ENCODE measurements around the gene FAM78B.

Gene FAM78B

GRCh38 chr1:166159656-166160055, 7.1 kb downstream of the FAM78B start:
- DNase-seq = no peak

- DNase-seq = no peak
These were observed 10.1 kb downstream of the FAM78B start for GRCh38 chr1:166156674-166157073.

GRCh38 chr1:166155108-166155507, 11.7 kb downstream of the FAM78B start:
- DNase-seq = no peak

GRCh38 chr1:166153525-166154314, 13.1 kb downstream of the FAM78B start:
- DNase-seq = no peak

GRCh38 chr1:166152978-166153377, 13.8 kb downstream of the FAM78B start:
- no peak for DNase-seq

- DNase-seq = no peak
These were observed 15.0 kb downstream of the FAM78B start for GRCh38 chr1:166151804-166152203.

- no peak for DNase-seq
These were observed 21.3 kb downstream of the FAM78B start for GRCh38 chr1:166145499-166145898.

GRCh38 chr1:166141969-166142368, 24.8 kb downstream of the FAM78B start:
- DNase-seq = no peak

- DNase-seq = no peak
These were observed 26.6 kb downstream of the FAM78B start for GRCh38 chr1:166140251-166140650.

- no peak for DNase-seq
These were observed 27.1 kb downstream of the FAM78B start for GRCh38 chr1:166139735-166140134.

GRCh38 chr1:166136699-166137401, 30.0 kb downstream of the FAM78B start:
- no peak for DNase-seq

GRCh38 chr1:166136222-166136621, 30.6 kb downstream of the FAM78B start:
- DNase-seq = no peak

- DNase-seq = no peak
These were observed 32.9 kb downstream of the FAM78B start for GRCh38 chr1:166133857-166134256.

- DNase-seq = no peak
These were observed 33.4 kb downstream of the FAM78B start for GRCh38 chr1:166133276-166133841.

GRCh38 chr1:166132496-166132895, 34.3 kb downstream of the FAM78B start:
- no peak for DNase-seq

GRCh38 chr1:166129006-166129405, 37.8 kb downstream of the FAM78B start:
- no peak for DNase-seq

- DNase-seq = no peak
These were observed 38.6 kb downstream of the FAM78B start for GRCh38 chr1:166128195-166128594.

GRCh38 chr1:166127003-166127402, 39.8 kb downstream of the FAM78B start:
- no peak for DNase-seq

- no peak for DNase-seq
These were observed 43.8 kb downstream of the FAM78B start for GRCh38 chr1:166122873-166123466.

- no peak for DNase-seq
These were observed 45.8 kb downstream of the FAM78B start for GRCh38 chr1:166121010-166121409.

- DNase-seq = no peak
These were observed 46.5 kb downstream of the FAM78B start for GRCh38 chr1:166120281-166120680.

GRCh38 chr1:166119471-166119965, 47.3 kb downstream of the FAM78B start:
- no peak for DNase-seq

- DNase-seq = no peak
These were observed 49.0 kb downstream of the FAM78B start for GRCh38 chr1:166117776-166118175.

- no peak for DNase-seq
These were observed 50.8 kb downstream of the FAM78B start for GRCh38 chr1:166116026-166116425.

All from GF-D8 (cell line).